Urinary bladder (tissue), 4 donors: ENCODE measurements around the gene TMEM175. TPM values are rescaled to one million over a fixed set of nuclear protein-coding genes. Genes with fewer than 3 reads are reported as not detected.

Experiments used
- DNase-seq: peaks from one replicate; pipeline ENCODE4 v3.0.0-alpha.2; 2015; ENCODE audit errors: extremely low spot score
- H3K27ac ChIP-seq: one replicate; pipeline ENCODE4 v1.5.1; 2013; ENCODE audit warnings: low read depth, mild to moderate bottlenecking, moderate library complexity
- H3K36me3 ChIP-seq: one replicate; pipeline ENCODE4 v1.6.1; 2013; ENCODE audit warnings: mild to moderate bottlenecking, moderate library complexity; ENCODE audit not compliant: insufficient read depth
- H3K4me1 ChIP-seq: one replicate; pipeline ENCODE4 v1.6.1; 2013; ENCODE audit warnings: mild to moderate bottlenecking, moderate library complexity; ENCODE audit not compliant: insufficient read depth
- H3K4me3 ChIP-seq: one replicate; pipeline ENCODE4 v1.5.1; 2013; ENCODE audit warnings: low read depth, low read length
- whole genome bisulfite sequencing: extraction: QIAGEN DNeasy Blood & Tissue Kit; methylation state at CpG from one replicate; pipeline ENCODE4 v1.1.7; 2013; 5-methylcytosine and 5-hydroxymethylcytosine counted together
- polyA plus RNA-seq: library from polyadenylated mRNA; stranded (reverse); fragments of 200-250 nt; gene quantifications from one replicate; pipeline ENCODE4 v1.2.3, GENCODE V29; 2013
- total RNA-seq: library from RNA; depleted of rRNA; stranded (reverse); fragments of >200 nt; gene quantifications from one replicate; pipeline ENCODE4 v1.2.3, GENCODE V29; 2014
- donor health status: healthy with polysubstance abuse.
- donor health status: healthy.

Gene TMEM175
- total and polyA plus RNA-seq, 2 donors, result 16.8 to 32.8 TPM

DNA sequence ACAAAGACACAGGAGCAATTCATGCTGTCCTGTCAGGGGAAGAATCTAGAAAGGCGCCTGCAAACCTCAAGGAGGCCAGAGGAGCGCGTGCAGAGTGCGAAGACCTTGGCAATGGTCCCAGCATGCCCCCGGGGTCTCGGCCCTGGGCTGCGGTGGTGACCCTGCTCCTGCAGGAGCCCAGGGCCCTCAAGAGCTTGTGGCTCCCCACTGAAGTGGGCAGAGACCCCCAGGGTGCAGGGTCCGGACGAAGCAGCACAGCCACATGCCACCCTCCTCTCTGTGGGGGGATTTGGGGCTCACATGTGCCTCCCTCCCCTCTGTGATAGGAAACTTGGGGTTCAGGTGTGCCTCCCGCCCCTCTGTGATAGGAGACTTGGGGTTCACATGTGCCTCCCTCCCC lies 39.5 kb upstream of the TMEM175 start:
- 93% methylated on average over 10 of the region's 10 CpGs for WGBS
- Histone ChIP-seq H3K4me3 (no peak overlapping the region), H3K27ac (no peak overlapping the region), H3K36me3 (peaks cover 3% of the 10 kb centered on the region), H3K4me1 (no peaks in the 10 kb centered on the region)
- no peak for DNase-seq

DNA sequence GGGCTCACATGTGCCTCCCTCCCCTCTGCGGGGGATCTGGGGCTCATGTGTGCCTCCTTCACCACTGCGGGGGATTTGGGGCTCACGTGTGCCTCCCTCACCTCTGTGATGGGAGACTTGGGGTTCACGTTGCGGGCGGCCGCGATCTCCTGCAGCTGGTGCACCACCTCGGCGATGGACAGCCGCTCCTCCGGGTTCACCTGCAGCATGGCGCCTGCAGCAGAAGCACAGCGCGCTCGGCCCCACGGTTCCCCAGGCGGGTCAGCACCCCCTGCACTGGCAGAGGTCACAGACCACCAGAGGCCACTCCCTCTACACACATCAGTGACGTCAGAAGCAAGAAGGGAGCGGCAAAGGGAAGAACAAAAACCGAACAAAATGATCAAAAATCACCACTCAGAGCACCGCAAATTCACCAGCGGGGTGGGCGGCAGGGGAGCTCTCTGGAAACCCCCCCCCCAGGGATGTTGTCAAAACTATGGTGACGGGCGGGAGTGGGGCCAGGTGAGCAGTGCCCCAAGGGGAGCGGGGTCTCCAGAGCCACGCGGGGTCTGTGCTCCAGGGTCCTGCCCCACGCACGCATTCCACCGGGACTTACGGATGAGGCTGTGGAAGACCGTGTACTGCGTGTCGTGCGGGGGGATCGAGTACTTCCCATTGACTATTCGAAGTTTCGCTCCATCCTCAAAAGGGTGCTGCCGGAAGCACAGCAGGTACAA lies 38.8 kb upstream of the TMEM175 start:
- WGBS, result 95% methylated on average over 41 of the region's 41 CpGs
- no peaks in the 10 kb centered on the region for H3K4me1 ChIP-seq
- no peak overlapping the region for H3K27ac ChIP-seq
- no peak overlapping the region for H3K4me3 ChIP-seq
- DNase-seq, result no peak
- H3K36me3 ChIP-seq, result peaks cover 1% of the 10 kb centered on the region

DNA sequence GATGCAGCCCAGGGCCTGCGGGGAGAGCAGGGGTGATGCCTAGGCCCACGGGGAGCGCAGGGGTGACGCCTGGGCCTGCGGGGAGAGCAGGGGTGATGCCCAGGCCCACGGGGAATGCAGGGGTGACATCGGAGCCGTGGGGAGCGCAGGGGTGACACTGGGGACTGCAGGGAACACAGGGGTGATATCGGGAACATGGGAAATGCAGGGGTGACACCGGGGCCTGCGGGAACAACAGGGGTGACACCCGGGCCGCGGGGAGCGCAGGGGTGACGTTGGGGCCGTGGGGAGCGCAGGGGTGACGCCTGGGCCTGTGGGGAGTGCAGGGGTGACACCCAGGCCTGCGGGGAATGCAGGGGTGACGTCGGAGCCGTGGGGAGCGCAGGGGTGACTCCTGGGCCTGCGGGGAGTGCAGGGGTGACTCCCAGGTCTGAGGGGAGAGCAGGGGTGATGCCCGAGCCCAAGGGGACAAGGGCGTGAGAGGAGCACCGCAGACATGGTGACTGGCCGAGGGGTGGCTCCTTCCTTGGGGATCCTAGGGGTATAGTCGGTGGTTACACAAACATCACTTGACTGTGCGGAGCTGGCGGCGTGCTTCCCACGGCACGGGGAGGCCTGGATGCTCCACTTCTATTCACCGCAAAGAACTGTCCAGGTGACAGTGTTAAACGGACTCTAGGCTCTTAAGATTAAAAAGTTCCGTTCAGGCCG lies 38.1 kb upstream of the TMEM175 start:
- H3K4me3 ChIP-seq, result no peak overlapping the region
- WGBS, result 95% methylated on average over 40 of the region's 40 CpGs
- DNase-seq, result no peak
- H3K4me1 ChIP-seq, result no peaks in the 10 kb centered on the region
- H3K27ac ChIP-seq, result no peak overlapping the region
- peaks cover 1% of the 10 kb centered on the region for H3K36me3 ChIP-seq

DNA sequence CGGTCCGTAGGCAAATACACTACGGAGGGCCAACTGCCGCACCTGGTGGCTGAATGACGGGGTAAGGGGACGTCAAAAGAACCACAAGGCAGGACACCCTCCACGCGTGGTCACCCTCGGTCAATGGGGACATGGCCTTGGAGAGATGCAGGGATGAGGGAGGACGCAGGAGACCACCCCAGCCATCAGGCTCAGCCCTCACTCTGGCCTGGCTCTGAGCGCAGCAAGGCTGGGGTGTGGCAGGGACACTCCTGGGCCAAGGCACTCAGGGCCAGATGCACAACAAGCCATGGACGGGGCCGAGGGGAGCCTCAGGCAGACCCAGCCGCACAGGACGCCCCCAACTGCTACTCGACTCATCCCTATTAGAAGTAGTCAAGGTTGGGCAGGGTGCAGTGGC lies 36.7 kb upstream of the TMEM175 start:
- H3K4me1 ChIP-seq, result no peaks in the 10 kb centered on the region
- H3K4me3 ChIP-seq, result no peak overlapping the region
- no peak for DNase-seq
- WGBS, result 94% methylated on average over 16 of the region's 16 CpGs
- H3K36me3 ChIP-seq, result peaks cover 1% of the 10 kb centered on the region
- H3K27ac ChIP-seq, result no peak overlapping the region

DNA sequence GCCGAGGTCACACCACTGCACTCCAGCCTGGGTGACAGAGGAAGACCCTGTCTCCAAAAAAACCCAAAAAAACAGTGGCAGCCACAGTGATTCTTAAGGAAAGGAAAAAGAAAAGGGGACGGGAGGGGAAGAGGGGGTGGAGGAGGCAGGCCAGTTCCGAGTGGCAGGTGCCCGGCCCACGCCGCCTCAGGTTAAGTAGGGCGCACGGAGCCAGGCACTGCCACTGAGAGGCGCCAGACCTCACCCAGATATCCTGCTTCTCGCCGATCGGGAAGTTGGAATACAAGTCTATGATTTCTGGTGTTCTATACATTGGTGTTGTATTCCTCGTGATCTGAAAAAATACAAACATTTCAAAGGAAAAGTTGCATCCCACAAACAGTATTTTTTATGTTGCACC lies 36.0 kb upstream of the TMEM175 start:
- Histone ChIP-seq H3K27ac (no peak overlapping the region), H3K4me3 (no peak overlapping the region), H3K36me3 (peaks cover 1% of the 10 kb centered on the region), H3K4me1 (no peaks in the 10 kb centered on the region)
- WGBS, result 91% methylated on average over 13 of the region's 13 CpGs
- DNase-seq, result no peak

DNA sequence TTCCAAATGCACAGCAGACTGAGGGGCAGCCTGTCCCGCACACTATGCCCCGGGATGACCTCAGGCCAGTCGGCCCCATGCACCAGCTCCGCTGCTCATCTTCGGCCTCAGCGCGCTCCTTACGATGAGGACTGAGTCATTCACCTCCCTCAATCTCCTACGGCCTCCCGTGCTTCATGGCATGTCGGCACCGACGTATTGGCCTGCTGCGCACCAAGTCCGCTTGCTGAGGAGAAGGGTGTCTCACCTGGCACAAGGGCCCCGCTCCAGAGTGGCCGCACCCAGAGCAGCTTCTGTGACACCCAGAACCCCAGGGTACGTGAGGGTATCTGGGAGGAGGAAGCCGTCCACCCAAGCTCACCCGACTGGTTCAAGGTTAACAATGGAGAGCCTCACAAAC lies 35.6 kb upstream of the TMEM175 start:
- H3K36me3 ChIP-seq, result peaks cover 1% of the 10 kb centered on the region
- WGBS, result 95% methylated on average over 20 of the region's 20 CpGs
- no peak overlapping the region for H3K27ac ChIP-seq
- H3K4me1 ChIP-seq, result no peaks in the 10 kb centered on the region
- no peak overlapping the region for H3K4me3 ChIP-seq
- DNase-seq, result no peak

DNA sequence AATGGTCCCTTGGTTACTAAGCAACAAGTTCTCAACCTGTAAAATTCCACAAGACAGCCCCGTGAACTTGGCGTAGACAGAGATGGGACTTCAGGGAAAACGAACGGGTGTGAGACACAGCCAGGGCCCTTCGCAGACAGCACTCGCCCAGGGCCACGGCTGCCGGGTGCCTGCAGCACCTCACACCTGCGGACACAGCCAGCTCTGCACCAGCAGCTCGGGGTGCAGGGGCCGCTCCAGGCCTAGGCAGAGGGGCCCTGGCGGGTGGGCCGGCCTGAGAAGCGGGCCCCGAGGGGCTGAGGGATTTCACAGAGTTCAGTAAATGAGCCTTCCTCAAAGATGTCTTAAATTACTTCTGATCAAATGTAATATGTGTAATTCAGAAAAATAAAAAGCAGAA lies 34.1 kb upstream of the TMEM175 start:
- Histone ChIP-seq H3K4me1 (no peaks in the 10 kb centered on the region), H3K27ac (no peak overlapping the region), H3K36me3 (peaks cover 1% of the 10 kb centered on the region), H3K4me3 (no peak overlapping the region)
- DNase-seq, result no peak
- 91% methylated on average over 15 of the region's 15 CpGs for WGBS

DNA sequence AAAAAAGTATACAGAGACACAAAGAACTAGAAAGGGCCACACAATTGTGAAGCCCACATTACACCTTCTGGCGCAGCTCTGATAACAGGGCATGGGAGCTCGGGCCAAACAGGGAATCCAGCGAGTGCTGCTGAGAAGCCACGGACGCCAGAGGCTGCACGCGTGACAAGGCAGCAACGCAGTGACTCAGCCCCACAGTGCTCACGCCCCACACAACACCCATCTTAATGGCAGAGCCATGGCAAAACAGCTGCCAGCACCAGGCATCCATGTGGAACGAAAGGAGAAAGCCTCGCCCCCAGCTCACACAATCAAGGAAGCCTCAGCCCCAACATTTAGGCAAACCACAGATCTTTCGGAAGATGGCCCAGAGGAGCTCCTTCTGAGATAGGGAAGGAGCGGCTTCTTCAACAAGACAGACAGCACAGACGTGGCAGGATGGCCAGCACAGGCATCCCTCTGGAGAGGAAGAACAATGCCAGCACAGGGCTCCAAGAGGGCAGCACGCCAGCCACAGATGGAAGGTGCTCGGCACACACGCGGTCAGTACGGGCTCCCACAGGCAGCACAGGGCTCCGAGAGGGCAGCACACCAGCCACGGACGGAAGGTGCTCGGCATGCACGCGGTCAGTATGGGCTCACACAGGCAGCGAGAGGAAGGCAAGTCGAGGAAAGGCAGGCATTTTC lies 33.2 kb upstream of the TMEM175 start:
- 93% methylated on average over 27 of the region's 27 CpGs for WGBS
- Histone ChIP-seq H3K27ac (no peak overlapping the region), H3K4me3 (no peak overlapping the region), H3K4me1 (no peaks in the 10 kb centered on the region), H3K36me3 (peaks cover 1% of the 10 kb centered on the region)
- DNase-seq, result no peak

DNA sequence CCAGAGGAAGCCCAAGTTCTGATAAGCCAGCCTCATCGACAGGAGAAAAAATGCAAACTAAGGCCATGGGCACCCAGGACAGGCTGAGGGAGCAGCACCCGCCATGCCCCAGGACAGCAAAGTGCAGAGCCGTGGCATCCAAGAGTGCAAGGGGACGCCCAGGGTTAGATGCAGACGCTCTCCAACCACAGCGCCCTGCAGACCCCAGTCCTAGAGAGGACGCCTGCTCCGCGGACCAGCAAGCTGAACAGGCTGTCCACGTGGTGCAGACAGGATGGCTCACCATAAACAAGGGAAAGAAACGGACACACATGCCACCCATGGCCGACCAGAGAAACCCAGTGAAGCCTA lies 32.7 kb upstream of the TMEM175 start:
- whole genome bisulfite sequencing, result 91% methylated on average over 12 of the region's 12 CpGs
- DNase-seq, result no peak
- Histone ChIP-seq H3K36me3 (peaks cover 1% of the 10 kb centered on the region), H3K4me3 (no peak overlapping the region), H3K27ac (no peak overlapping the region), H3K4me1 (no peaks in the 10 kb centered on the region)

DNA sequence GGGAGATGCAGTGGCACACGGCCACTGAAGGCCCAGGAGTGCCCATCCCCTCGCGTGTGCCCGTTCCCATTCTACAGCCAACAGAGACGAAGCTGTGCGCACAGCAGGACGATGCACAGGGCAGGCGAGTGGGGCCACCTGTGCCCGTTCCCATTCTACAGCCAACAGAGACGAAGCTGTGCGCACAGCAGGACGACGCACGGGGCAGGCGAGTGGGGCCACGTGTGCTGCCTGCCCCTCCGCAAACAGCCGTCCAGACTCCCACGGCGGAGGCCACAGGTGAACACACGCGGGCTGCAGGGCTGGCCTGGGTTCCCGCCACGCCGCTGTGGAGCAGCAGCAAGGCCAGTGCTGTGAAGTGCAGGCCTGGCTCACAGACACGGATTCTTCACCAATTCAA lies 32.2 kb upstream of the TMEM175 start:
- Histone ChIP-seq H3K4me3 (no peak overlapping the region), H3K27ac (no peak overlapping the region), H3K36me3 (peaks cover 1% of the 10 kb centered on the region), H3K4me1 (no peaks in the 10 kb centered on the region)
- 93% methylated on average over 26 of the region's 26 CpGs for WGBS
- DNase-seq, result no peak

DNA sequence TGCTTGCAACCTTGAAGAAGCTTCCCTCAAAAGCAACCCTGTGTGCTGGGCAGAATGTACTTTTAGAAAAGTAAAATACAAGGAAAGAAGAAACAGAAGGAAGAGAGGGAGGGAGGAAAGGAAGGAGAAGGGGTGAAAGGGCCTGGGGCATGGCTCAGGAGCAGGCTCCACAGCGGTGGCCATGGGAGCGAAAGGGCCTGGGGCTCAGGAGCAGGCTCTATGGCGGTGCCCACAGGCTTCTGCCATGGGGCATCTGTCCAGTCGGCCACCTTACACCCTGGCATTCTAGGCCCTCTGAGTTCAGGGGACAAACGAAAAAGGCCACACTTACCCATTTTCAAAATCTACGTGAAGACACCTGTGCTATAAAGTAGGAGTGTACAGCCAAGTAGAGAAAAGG lies 31.5 kb upstream of the TMEM175 start:
- H3K4me1 ChIP-seq, result no peaks in the 10 kb centered on the region
- H3K36me3 ChIP-seq, result peaks cover 1% of the 10 kb centered on the region
- no peak overlapping the region for H3K4me3 ChIP-seq
- 95% methylated on average over 6 of the region's 6 CpGs for WGBS
- no peak for DNase-seq
- H3K27ac ChIP-seq, result no peak overlapping the region

DNA sequence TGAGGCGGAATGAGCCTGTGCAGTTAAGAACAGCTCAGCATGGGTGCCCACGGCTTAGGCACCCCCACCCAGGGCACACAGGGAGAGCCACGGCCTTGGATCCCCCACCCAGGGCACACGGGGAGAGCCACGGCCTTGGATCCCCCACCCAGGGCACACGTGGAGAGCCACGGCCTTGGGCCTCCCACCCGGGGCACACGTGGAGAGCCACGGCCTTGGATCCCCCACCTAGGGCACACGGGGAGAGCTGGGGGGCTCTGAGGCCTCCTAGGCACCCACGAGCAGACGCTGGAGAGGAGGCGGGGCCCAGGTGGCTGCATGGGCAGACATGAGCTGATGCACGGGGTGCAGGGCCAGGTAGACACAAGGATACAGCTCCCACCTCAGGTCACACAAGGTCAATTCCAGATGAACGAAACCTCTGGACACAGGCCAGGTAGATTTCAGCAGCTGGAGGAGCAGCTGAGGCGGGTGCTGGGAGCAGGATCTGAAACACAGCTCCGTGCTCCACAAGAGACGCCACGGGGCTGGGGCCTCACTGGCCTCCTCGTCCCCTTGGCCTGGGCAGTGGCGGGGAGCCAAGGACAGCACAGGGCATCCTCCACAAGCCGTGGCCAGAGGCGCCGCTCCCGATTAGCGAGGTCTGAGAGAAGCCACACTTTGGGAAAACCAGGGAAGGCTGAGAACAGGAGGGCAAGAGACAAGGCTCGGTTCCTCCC lies 30.9 kb upstream of the TMEM175 start:
- Histone ChIP-seq H3K27ac (no peak overlapping the region), H3K4me3 (no peak overlapping the region), H3K36me3 (peaks cover 1% of the 10 kb centered on the region), H3K4me1 (no peaks in the 10 kb centered on the region)
- WGBS, result 92% methylated on average over 28 of the region's 28 CpGs
- DNase-seq, result no peak

DNA sequence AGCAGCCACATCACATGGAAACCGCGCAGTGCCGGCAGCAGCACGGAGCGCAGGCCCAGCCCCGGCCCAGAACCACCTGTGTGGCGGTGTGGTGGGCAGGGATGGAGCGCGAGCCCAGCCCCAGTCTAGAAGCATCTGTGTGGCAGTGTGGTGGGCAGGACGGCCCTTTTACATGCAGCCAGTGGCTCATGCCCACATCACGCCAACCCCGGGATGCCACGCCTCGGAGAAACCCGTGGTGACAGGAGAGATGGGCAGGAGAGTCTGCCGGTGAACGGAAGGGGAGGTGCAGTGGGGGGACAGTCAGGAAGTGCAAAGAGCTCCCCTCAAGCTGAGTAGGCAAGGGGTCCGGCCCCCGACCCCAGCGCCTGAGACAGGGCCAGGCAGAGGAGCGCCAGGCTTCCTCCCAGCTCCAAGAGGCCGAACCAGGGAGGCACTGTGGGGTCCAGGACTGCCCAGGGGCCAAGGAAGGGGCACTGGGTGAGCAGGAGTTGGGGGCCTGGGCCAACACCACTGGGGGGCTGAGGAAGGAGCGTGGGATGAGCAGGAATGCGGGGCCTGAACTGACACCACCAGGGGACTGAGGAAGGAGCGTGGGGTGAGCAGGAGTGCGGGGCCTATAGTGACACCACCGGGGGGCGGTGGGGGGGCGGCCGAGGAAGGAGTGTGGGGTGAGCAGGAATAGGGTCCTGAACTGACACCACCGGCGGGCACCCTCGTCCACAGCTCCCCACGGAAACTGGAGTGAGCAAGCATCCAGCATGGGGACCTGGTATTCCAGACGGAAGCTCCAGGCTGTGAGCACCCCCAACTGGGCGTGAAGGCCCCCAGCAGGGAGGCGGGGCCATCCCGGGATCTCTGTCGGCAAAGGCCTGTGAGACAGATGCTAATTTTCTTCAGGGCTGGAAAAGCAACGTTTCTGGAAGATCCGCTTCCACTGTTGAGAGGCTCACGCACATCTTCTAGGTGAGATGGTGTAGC lies 28.9 kb upstream of the TMEM175 start:
- Histone ChIP-seq H3K27ac (no peak overlapping the region), H3K36me3 (no peaks in the 10 kb centered on the region), H3K4me3 (no peak overlapping the region), H3K4me1 (no peaks in the 10 kb centered on the region)
- DNase-seq, result no peak
- WGBS, result 91% methylated on average over 42 of the region's 42 CpGs
